GM18867 (cell line): ENCODE data around the gene PATE4.
A peak's percentile ranks its signal among the peaks of the same experiment; 100 is the strongest.
"Not testable (repeated sequence)": the region's sequence is repeated elsewhere in the genome, so short reads cannot be mapped to it uniquely, and the experiment has no call there.

Experiments used
- ATAC-seq: cut with Tn5 transposase; IDR thresholded peaks from one replicate; pipeline ENCODE4 v1.9.1; 2021; ENCODE audit warnings: mild to moderate bottlenecking, moderate library complexity; ENCODE audit not compliant: unreplicated experiment

Gene PATE4, protein sequence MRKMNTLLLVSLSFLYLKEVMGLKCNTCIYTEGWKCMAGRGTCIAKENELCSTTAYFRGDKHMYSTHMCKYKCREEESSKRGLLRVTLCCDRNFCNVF

DNA sequence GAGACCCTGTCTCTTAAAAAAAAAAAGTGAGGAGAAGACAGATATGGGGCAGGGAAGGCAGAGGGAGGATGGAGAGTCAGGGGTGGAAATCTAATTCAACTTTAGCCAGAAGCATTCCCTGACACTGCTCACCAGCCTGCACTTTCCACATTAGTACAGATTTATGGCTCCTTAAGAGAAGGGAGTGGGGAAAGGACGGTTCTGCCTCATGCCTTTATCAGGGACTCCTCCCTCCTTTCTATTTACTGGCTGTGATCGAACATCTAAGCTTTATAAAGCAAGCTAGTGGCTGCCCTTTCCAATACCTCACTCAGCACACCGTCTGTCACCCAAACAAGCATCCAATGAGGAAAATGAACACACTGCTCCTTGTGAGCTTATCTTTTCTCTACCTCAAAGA, at the start of gene PATE4:
PATE4 (plus strand) TSS at position 301 of the 400 bp plus-strand sequence; CDS start at position 345, 44 bp downstream.
- no peak for ATAC-seq

DNA sequence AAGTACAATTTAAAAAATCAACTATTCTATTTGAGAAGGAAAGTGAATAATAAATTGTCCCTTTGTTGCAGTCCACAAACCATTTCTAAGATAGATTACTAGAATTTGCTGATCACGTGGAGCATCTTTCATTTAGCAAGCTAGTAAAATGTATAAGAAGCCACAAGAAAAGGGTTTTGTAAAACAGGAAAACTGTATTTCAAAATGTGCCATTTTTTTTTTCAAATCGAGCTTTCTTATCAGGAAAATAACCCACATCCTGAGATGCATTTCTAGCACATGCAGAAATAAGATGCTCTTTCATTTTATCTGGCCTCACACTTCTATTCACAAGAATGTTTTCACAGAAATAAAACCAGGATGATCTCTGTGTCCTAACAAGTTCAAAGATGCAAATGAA, 48.4 kb upstream of the PATE4 start:
- ATAC-seq: no peak

DNA sequence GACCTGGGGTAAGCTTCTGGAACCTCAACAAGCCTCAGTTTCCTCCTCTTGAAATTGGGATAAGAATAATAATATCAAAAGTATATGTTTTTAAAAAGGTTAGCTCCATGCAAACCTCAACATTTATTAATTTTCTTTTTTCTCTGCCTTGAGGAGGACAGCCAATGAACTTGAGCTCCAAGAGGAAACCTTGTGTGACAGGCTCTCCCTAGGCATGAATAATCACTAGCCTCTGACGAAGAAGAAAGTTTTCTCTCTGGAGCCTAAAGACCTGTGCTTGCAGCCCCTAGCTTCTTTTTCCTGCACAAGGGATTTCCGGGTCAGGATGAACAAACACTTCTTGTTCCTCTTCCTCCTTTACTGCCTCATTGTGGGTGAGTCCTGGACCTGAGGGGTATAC, 45.3 kb upstream of the PATE4 start, which contains the start of gene PATE3:
PATE3 (plus strand) TSS at position 301 of the 400 bp plus-strand sequence; CDS start at position 326, 25 bp downstream.
- no peak for ATAC-seq

DNA sequence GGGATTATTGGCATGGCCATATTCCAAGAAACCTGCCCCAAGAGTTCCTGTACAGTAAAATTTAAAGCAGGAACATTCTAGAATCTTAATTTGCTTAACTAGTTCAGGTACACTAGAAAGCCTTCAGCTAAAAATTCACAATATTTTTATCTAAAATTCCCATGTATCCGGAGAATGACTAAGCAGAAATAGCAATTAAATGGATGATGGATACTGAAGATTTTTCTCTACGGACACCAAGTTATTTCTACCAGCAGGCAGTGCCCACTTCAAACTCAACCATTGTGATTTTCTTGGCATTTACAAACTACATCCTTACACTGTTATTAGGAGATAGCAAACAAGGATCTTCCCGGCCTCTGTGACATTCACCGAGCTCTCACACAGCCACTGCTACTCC, 42.3 kb upstream of the PATE4 start:
- no peak for ATAC-seq

DNA sequence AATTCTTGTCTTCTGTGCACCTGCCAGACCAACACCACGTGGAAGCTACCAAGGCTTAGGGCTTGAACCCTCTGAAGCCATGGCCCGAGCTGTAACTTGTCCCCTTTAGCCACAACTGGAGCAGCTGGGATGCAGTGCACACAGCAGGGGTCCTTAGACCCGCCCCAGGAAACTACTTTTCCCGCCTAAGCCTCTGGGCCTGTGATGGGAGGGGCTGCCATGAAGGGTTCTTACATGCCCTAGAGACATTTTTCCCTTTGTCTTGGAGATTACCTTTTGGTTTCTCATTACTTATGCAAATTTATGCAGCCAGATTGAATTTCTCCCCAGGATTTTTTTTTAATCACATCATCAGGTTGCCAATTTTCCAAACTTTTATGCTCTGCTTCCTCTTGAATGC, 35.5 kb upstream of the PATE4 start:
- no peak for ATAC-seq

DNA sequence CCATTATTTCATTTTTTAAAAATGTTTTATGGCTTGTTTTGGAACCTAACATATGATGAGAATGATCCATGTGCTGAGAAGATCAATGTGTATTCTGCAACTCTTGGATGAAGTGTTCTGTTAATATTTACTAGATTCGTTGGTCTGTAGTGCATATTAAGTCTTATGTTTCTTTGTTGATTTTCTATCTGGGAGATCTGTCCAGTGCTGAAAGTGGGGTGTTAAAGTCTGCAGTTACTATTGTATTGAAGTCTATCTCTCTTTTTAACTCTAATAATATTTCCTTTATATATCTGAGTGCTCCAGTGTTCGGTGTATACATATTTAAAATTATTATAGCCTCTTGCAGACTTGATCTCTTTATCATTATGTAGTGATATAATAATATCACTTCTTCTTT, 33.3 kb upstream of the PATE4 start:
- ATAC-seq: no peak

DNA sequence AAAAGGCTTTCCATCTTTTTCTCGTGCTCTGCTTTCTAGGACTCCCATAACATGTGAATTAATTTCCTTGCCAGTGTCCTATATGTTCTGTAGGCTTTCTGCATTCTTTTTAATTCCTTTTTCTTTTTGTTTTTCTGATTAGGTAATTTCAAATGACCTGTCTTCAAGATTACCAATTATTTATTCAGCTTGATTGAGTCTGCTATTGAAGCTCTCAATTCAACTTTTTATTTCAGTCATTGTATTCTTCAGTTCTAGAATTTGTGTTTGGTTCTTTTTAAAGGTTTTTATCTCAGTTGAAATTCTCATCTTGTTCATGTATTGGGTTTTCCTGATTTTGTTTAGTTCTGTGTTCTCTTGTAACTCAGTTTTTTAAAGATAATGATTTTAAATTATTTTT, 30.7 kb upstream of the PATE4 start:
- no peak for ATAC-seq

DNA sequence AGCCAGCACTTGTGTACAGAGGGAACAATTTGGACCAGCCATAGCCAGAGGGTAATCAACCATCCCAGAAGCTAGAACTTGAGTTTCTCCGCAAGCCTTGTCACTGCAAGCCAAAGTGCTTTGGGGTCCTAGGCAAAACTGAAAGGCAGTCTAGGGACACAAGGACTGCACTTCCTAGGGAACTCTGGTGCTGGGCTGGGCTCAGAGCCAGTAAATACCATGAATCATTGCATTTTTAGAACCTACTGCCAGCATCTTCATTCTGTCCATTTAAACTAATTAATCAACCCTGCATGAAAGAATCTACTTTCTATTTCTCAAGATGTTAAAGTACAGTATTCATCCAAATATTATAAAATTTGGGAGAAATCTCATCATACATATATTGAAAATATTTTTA, 25.2 kb upstream of the PATE4 start:
- ATAC-seq: no peak

DNA sequence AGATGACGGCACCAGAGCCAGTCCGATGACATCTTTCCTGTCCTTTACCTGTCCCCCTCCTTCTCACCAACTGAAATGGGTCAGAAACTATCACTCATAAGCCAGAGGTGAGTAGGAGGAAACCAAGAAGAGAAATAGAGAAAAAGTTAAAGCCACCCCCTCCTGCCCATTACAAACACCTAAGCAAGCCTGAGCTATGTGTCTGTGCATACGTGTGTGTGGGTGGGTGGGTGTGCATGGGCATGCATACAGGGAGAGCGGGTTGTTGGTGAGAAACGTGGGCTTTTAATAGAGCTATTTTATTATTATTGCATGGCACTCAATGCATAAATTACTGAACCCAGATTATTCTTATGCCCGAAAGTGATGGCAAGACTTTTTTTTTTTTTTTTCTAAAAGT, 2.6 kb downstream of the PATE4 start:
- no peak for ATAC-seq

DNA sequence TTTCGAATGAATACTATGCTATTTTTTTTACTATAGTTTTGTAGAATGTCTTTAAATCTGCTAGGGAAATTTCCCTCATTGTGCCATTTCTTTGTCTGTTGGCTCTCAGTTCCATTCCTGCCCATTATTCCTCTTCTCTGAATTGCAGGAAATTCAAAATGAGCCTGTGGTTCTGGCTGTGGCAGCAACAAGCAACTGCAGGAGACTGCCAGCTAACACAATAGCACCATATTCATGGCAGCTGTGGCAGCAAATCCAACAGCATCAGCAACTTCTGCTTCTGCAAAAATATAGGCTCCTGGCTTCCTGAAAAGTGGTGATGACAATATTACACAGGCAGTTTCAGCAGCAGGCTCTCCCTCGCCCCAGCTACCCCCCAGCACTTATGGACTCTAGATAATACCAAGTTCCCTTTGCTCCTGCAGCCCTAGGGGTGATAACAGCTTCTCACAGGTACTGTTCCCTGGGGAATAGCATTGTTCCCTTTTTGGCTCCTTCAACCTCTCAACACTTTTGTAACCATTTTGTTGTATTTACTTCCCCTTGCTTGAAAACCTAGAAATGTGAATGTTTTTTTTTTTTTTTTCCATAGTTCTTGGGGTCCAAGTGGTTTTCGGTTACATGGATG, 9.3 kb downstream of the PATE4 start:
- ATAC-seq: no peak

DNA sequence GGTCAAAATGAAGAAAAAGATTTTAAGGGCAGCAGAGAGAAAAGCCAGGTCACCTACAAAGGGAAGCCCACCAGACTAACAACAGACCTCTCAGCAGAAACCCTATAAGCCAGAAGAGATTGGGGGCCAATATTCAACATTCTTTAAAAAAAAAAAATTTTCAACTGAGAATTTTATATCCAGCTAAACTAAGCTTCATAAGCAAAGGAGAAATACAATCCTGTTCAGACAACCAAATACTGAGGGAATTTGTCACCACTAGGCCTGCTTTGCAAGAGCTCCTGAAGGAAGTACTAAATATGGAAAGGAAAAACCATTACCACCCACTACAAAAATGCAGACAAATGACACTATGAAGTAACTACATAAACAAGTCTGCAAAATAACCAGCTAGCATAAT, 13.1 kb downstream of the PATE4 start:
- no peak for ATAC-seq

DNA sequence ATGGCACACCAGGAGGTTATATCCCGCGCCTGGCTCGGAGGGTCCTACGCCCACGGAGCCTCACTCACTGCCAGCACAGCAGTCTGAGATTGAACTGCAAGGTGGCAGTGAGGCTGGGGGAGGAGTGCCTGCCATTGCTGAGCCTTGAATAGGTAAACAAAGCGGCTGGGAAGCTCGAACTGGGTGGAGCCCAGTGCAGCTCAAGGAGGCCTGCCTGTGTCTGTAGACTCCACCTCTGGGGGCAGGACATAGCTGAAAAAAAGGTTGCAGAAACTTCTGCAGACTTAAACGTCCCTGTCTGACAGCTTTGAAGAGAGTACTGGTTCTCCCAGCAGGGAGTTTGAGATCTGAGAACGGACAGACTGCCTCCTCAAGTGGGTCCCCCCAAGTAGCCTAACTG, 24.6 kb downstream of the PATE4 start:
- ATAC-seq: not testable (repeated sequence)

DNA sequence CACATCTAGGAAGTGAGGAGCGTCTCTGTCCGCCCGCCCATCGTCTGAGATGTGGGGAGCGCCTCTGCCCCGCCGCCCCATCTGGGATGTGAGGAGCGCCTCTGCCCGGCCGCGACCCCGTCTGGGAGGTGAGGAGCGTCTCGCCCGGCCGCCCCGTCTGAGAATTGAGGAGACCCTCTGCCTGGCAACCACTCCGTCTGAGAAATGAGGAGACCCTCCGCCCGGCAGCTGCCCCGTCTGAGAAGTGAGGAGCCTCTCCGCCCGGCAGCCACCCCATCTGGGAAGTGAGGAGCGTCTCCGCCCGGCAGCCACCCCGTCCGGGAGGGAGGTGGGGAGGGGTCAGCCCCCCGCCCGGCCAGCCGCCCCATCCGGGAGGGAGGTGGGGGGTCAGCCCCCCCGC, 29.7 kb downstream of the PATE4 start:
- not testable (repeated sequence) for ATAC-seq

DNA sequence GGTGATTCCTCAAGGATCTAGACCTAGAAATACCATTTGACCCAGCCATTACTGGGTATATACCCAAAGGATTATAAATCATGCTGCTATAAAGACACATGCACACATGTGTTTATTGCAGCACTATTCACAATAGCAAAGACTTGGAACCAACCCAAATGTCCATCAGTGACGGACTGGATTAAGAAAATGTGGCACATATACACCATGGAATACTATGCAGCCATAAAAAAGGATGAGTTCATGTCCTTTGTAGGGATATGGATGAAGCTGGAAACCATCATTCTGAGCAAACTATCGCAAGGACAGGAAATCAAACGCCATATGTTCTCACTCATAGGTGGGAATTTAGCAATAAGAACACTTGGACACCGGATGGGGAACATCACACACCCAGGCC, 32.2 kb downstream of the PATE4 start:
- ATAC-seq: not testable (repeated sequence)

DNA sequence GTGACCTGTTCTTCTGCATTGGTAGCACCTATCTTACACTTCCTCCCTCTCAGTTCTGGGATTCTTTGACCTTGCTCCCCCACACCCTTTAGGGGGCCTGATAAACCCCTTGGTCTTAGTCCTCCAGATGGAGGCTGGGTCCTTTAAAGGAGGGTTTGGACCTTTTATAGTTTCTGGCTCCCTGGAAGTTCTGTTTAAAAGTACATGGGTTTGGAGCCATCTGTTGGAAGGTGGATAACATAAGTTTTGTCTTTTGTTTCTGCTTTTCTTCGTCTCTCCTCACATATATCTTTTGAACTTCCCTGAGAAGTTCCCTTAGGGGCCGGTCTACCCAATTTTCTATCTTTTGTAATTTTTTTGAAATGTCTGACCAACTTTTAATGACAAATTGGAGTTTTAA, 36.4 kb downstream of the PATE4 start:
- no peak for ATAC-seq

DNA sequence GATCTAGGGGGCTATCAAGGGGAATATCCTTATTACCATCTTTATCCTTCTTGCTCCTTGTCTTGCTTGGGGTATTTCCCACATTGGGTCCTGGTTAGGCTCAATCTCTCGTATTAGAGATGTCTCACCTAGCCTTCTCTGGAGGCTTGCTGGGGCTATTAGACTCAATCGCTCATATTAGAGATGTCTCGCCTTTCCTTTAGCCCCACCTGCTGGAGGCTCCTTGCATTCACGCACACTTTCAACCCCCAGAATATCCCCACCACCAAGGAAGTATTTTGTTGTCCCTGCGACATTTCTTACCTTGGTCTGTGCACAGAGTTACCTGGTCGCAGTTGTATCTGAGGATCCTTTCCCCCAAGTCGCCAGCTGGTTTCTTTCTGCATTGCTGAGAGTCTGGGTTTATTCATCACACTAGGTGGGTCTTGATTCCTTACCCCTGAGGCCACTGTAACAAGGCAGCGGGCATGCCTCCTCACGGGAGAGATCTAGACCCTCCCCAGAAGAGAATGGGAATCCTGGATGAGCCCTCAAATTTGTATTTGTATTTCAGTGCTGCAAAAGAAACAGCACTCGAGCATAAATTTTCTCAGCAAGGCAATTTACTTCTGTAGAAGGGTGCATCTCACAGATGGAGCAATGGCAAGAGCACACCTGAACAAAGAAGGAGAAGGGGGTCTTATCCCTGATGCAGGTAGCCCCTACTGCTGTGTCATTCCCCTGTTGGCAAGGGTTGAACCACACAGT, 38.4 kb downstream of the PATE4 start:
- ATAC-seq: no peak

DNA sequence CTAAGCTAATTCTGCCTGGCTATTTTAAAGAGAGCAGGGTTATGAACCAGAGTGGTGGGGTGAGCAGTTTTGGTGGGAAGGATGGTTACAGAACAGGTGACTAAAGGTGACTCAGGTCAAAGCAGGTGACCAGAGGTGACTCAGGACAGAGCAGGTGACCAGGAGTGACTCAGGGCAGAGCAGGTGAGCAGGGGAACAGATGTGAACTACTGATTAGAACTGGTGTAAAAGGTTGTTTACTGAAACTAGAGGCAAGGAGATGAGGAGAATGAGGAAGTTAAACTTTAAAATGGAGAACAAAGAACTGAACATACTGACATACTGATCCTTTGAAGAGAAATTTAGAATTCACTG, 39.0 kb downstream of the PATE4 start:
- no peak for ATAC-seq

DNA sequence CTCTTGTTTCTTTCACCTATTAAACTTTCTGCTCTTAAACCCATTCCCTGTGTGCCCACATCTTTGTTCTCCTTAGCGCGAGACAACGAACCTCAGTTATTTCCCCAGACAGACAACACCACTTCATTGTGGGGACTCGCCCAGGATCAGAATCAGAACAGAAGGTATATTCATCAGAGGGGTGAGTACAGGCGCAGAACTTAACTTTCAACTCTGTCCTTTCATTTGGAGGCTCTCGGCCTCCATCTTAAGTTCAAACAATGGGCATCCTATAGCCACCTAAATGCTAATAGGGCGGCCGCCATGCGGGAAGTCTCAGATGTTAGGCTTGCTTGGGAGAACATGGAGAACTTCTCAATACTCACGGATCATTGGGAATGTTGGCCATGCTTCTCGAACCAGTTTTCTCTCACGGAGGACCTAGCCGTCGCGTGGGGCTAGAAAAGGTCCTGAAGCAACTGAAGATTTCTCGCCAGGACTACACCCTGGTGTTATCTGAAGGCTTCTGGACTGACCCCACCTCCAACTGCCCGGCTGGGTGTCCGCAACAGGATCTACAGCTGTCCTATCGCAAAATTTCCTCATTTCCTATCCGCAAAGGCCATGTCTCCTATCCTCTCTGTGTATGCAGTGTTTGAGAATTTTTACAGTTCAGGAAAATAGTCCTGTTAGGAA, 40.9 kb downstream of the PATE4 start:
- no peak for ATAC-seq

DNA sequence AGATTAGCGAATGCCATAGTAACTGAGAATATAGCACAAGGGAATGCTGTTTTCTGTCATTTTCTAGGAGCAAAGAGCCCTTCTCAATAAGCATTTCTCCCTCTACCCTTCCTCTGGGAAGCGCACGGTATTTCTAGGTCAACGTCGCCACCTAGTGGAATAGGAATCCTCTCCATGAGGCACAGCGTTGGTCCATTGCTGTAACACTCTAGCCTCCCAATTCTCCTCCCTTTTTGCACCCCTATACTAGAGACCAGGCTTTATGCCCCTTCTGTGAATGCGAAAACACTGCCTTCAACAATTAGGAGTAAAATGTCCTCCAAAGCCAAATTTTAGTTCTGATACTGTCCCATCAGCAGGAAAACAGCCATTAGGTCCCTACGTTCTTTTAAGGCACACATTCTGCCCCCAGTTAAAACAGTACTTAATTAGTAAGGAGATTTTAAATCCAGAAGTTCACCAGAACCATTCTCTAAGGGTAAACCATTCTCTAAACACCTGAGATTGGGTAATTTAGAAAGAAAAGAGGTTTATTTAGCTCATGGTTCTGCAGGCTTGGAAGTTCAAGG, 41.5 kb downstream of the PATE4 start:
- peak; percentile 70 for ATAC-seq

DNA sequence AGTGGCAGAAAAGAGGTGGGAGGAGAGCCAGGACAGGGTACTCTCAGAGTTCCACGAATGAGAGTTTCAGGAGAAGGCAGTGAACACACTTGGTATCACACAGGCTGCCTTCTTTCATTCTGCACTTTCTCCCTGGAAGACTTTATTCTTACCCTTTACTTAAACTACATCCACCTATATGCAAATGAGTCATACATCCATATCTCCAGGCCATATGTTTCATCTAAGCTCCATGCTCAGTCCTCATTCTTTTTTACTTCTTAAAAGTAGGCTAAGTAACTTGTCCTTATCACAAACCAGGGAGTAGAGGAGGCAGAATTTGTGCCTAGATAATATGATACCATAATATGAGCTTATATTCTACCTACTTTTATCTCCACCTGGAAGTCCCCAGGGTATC, 48.2 kb downstream of the PATE4 start:
- ATAC-seq: no peak

DNA sequence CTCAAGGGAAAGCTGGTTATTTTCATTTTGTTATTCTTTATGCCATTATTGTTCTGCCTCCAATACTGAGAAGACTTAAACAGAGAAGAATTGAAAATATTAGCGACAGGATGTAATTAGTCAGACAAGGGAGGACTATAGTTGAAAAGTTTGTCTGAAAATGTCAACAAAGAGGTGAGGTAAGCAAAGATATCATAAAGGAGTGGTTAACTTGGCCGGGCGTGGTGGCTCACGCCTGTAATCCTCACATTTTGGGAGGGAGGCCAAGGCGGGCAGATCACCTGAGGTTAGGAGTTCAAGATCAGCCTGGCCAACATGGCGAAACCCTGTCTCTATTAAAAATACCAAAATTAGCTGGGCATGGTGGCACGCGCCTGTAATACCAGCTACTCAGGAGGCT, 50.3 kb downstream of the PATE4 start:
- ATAC-seq: no peak

DNA sequence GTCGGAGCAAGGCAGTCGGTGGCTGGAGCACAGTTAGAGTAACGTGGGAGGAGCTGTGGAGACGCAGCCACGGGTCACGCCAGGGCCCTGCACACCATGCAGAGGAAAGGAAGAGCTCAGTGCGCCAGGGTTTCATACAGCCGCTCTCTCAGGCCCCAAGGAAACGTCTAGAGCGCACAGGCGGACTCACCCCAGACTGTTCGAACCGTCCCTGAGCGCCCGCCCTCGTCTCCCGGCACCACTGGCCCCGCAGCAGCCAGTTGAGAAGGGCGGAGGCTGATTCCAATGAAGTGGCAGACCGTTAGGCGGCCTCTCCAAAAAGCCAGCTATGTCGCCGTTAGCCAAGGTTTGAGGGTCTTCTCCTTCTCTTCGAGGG, 53.9 kb downstream of the PATE4 start:
- ATAC-seq: peak; percentile 34
